ENCODE measurements around the gene WNK1. TPM values are rescaled to one million over a fixed set of nuclear protein-coding genes. Genes with fewer than 3 reads are reported as not detected.

The WNK1 gene
- total and polyA plus RNA-seq, 2 donors (not counting 3 experiments of a cell fraction or from before 2014, with no cell fraction given): 46.3 to 108 TPM

DNA sequence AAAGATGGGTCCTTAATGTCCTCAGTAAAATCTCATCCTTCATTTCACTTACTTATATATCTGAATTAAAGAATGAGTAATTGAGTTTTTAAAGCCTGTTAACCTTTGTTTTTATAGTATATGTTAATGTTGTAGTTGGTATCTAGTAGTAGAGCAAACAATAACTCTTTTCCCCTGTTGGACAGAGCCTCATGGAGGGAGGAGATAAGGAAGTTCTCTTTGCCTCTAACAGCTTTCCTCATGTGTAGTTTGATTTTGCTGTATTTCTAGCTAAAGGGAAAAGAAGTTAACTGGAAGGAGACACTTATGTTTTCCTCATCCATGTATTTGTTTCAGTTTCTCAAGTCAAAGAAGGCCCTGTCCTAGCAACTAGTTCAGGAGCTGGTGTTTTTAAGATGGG, 141.8 kb downstream of the WNK1 start:
- no peak overlapping the region for H3K9ac ChIP-seq (replicated peaks; ENCODE audit: extremely low read depth, insufficient read depth, low read length)
- dilution Hi-C loops (cut with MboI; ENCODE audit: extremely low pct_ligation_motif_present, low sequenced_read_pairs): no loop called here
- BruUV-seq (replicated peaks): no TSS peak
- H3K27ac ChIP-seq (ENCODE audit: insufficient read depth, low read depth, low read length): no peak overlapping the region
- ChIA-PET POLR2A (no interaction called here), CTCF (interaction anchor here (1.0 to 1.5 kb wide), 5 partner anchors 12 to 689 kb away, joined by 3 to 7 read pairs (median 3); partner anchors contain the start of gene RAD52)
- no peaks in the 10 kb centered on the region for H4K20me1 ChIP-seq (replicated peaks; ENCODE audit: control insufficient read depth, extremely low read depth, insufficient read depth, low read length)
- no peaks in the 10 kb centered on the region for H3K27me3 ChIP-seq (ENCODE audit: control insufficient read depth in 2 of 2, insufficient read depth in 2 of 2, low read length in 2 of 2)
- H3K79me2 ChIP-seq (ENCODE audit: control insufficient read depth, insufficient read depth, low read length): no peaks in the 10 kb centered on the region
- no peak overlapping the region for H2AFZ ChIP-seq (ENCODE audit: low read depth, low read length)
- H3K4me2 ChIP-seq (ENCODE audit: insufficient read depth, low read length): no peak overlapping the region
- H3K4me1 ChIP-seq (ENCODE audit: control insufficient read depth, extremely low read depth, insufficient read depth, low read length): no peaks in the 10 kb centered on the region
- TF ChIP-seq EZH2 (IDR thresholded peaks at IDR 0.05; ENCODE audit: borderline replicate concordance, low read depth, low read length, severe bottlenecking): no peak
- no peak for TF ChIP-seq POLR2A (IDR thresholded peaks at IDR 0.05; ENCODE audit: low read depth, low read length)
- TF ChIP-seq, protein P1, sequence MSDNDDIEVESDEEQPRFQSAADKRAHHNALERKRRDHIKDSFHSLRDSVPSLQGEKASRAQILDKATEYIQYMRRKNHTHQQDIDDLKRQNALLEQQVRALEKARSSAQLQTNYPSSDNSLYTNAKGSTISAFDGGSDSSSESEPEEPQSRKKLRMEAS (IDR thresholded peaks at IDR 0.05; ENCODE audit: insufficient read depth, insufficient read length): no peak
- H3K36me3 ChIP-seq (ENCODE audit: control insufficient read depth in 2 of 2, extremely low read depth in 1 of 2, insufficient read depth in 2 of 2, low read length in 2 of 2): peaks cover 5 to 12% of the 10 kb centered on the region in 2 experiments
- intact Hi-C loops (cut with micrococcal nuclease): loop anchor here (5.0 kb wide), 1 partner anchor 198 kb away; no protein-coding TSS in a partner anchor
- DNase-seq (ENCODE audit: low read depth, low spot score) (no peak), FAIRE-seq (no peak)
- no peak overlapping the region for H3K4me3 ChIP-seq (replicated peaks in 1 of 3; ENCODE audit: insufficient read depth in 1 of 3, low read depth in 1 of 3, low read length in 3 of 3)
- H3K9me1 ChIP-seq (replicated peaks; ENCODE audit: control insufficient read depth, extremely low read depth, insufficient read depth, low read length): no peaks in the 10 kb centered on the region
- no peaks in the 10 kb centered on the region for H3K9me3 ChIP-seq (replicated peaks; ENCODE audit: control insufficient read depth, insufficient read depth, low read length)

DNA sequence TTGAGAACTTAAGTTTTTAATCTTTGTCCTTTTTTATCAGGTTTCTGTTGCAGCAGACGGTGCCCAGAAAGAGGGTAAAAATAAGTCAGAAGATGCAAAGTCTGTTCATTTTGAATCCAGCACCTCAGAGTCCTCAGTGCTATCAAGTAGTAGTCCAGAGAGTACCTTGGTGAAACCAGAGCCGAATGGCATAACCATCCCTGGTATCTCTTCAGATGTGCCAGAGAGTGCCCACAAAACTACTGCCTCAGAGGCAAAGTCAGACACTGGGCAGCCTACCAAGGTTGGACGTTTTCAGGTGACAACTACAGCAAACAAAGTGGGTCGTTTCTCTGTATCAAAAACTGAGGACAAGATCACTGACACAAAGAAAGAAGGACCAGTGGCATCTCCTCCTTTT, 143.7 kb downstream of the WNK1 start:
- no peaks in the 10 kb centered on the region for H3K4me1 ChIP-seq (ENCODE audit: control insufficient read depth, extremely low read depth, insufficient read depth, low read length)
- no peaks in the 10 kb centered on the region for H3K9me3 ChIP-seq (replicated peaks; ENCODE audit: control insufficient read depth, insufficient read depth, low read length)
- H3K9me1 ChIP-seq (replicated peaks; ENCODE audit: control insufficient read depth, extremely low read depth, insufficient read depth, low read length): no peaks in the 10 kb centered on the region
- ChIA-PET POLR2A (no interaction called here), CTCF (interaction anchor here (1.4 to 2.4 kb wide), 3 partner anchors 9 to 197 kb away, joined by 3 to 8 read pairs (median 6); partner anchors contain the start of gene RAD52)
- intact Hi-C loops (cut with micrococcal nuclease): no loop called here
- no peak for DNase-seq (ENCODE audit: low read depth, low spot score)
- no peaks in the 10 kb centered on the region for H3K79me2 ChIP-seq (ENCODE audit: control insufficient read depth, insufficient read depth, low read length)
- H4K20me1 ChIP-seq (replicated peaks; ENCODE audit: control insufficient read depth, extremely low read depth, insufficient read depth, low read length): no peaks in the 10 kb centered on the region
- dilution Hi-C loops (cut with MboI; ENCODE audit: extremely low pct_ligation_motif_present, low sequenced_read_pairs): no loop called here
- H3K36me3 ChIP-seq (ENCODE audit: control insufficient read depth in 2 of 2, extremely low read depth in 1 of 2, insufficient read depth in 2 of 2, low read length in 2 of 2): peaks cover 10% of the 10 kb centered on the region in 2 experiments
- no peak overlapping the region for H3K4me3 ChIP-seq (replicated peaks in 1 of 3; ENCODE audit: insufficient read depth in 1 of 3, low read depth in 1 of 3, low read length in 3 of 3)
- H3K4me2 ChIP-seq (ENCODE audit: insufficient read depth, low read length): no peak overlapping the region
- H3K27ac ChIP-seq (ENCODE audit: insufficient read depth, low read depth, low read length): no peak overlapping the region
- BruUV-seq (replicated peaks): TSS peak; percentile 70
- TF ChIP-seq EZH2 (IDR thresholded peaks at IDR 0.05; ENCODE audit: borderline replicate concordance, low read depth, low read length, severe bottlenecking): no peak
- TF ChIP-seq, protein P2, sequence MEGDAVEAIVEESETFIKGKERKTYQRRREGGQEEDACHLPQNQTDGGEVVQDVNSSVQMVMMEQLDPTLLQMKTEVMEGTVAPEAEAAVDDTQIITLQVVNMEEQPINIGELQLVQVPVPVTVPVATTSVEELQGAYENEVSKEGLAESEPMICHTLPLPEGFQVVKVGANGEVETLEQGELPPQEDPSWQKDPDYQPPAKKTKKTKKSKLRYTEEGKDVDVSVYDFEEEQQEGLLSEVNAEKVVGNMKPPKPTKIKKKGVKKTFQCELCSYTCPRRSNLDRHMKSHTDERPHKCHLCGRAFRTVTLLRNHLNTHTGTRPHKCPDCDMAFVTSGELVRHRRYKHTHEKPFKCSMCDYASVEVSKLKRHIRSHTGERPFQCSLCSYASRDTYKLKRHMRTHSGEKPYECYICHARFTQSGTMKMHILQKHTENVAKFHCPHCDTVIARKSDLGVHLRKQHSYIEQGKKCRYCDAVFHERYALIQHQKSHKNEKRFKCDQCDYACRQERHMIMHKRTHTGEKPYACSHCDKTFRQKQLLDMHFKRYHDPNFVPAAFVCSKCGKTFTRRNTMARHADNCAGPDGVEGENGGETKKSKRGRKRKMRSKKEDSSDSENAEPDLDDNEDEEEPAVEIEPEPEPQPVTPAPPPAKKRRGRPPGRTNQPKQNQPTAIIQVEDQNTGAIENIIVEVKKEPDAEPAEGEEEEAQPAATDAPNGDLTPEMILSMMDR (IDR thresholded peaks at IDR 0.05; ENCODE audit: extremely low read depth in 1 of 2, insufficient read depth in 1 of 2, low read depth in 1 of 2, low read length in 2 of 2): no peak
- no peak for TF ChIP-seq GATA2 (IDR thresholded peaks at IDR 0.05; ENCODE audit: insufficient read depth, insufficient read length, low read depth, low read length)
- TF ChIP-seq JUN (IDR thresholded peaks at IDR 0.05; ENCODE audit: borderline replicate concordance, insufficient read depth, insufficient read length, low read depth): no peak
- TF ChIP-seq MYC (IDR thresholded peaks at IDR 0.05; ENCODE audit: low read depth, low read length): no peak
- TF ChIP-seq POLR2A (IDR thresholded peaks at IDR 0.05; ENCODE audit: low read depth, low read length): no peak
- H3K27me3 ChIP-seq (ENCODE audit: control insufficient read depth in 2 of 2, insufficient read depth in 2 of 2, low read length in 2 of 2): no peaks in the 10 kb centered on the region
- no peak overlapping the region for H3K9ac ChIP-seq (replicated peaks; ENCODE audit: extremely low read depth, insufficient read depth, low read length)
- no peak for FAIRE-seq
- H2AFZ ChIP-seq (ENCODE audit: low read depth, low read length): no peak overlapping the region

Data from endothelial cell of umbilical vein (primary cell).